H9 (cell line): ENCODE results near the gene COPE. TPM values are rescaled to one million over a fixed set of nuclear protein-coding genes. Genes with fewer than 3 reads are reported as not detected.
A peak's percentile ranks its signal among the peaks of the same experiment; 100 is the strongest.

Experiments used
- DNase-seq: peaks from one replicate; pipeline ENCODE4 v3.0.0-alpha.2; 2017
- H2AFZ ChIP-seq: one replicate; pipeline ENCODE4 v1.6.1; 2013; ENCODE audit warnings: mild to moderate bottlenecking, low read length, control low read depth, moderate library complexity
- H2AK5ac ChIP-seq: 2 replicates; pipeline ENCODE4 v1.6.1; 2013; ENCODE audit warnings: low read length, control low read depth, mixed read lengths; ENCODE audit not compliant: insufficient read length
- H2BK120ac ChIP-seq: one replicate; pipeline ENCODE4 v1.6.1; 2013; ENCODE audit warnings: low read depth, mild to moderate bottlenecking, low read length, control low read depth, inconsistent platforms; ENCODE audit not compliant: poor library complexity, severe bottlenecking
- H2BK12ac ChIP-seq: 2 replicates; pipeline ENCODE4 v1.6.1; 2013; ENCODE audit warnings: low read length, control low read depth, mixed read lengths, low read depth; ENCODE audit not compliant: insufficient read length
- H2BK15ac ChIP-seq: 2 replicates; pipeline ENCODE4 v1.6.1; 2013; ENCODE audit warnings: low read depth, low read length, control low read depth
- H2BK20ac ChIP-seq: one replicate; pipeline ENCODE4 v1.6.1; 2013; ENCODE audit warnings: low read depth, mild to moderate bottlenecking, low read length, control low read depth, inconsistent platforms; ENCODE audit not compliant: poor library complexity, severe bottlenecking
- H2BK5ac ChIP-seq: 2 replicates; pipeline ENCODE4 v1.6.1; 2013; ENCODE audit warnings: low read length, control low read depth, mixed read lengths; ENCODE audit not compliant: insufficient read length
- H3K14ac ChIP-seq: 2 replicates; pipeline ENCODE4 v1.6.1; 2013; ENCODE audit warnings: low read length, control low read depth; ENCODE audit not compliant: insufficient read depth
- H3K18ac ChIP-seq: 2 replicates; pipeline ENCODE4 v1.6.1; 2013; ENCODE audit warnings: low read depth, mild to moderate bottlenecking, mixed read lengths, low read length, control low read depth; ENCODE audit not compliant: insufficient read length
- H3K23ac ChIP-seq: 2 replicates; pipeline ENCODE4 v1.6.1; 2013; ENCODE audit warnings: low read length, control low read depth, mixed read lengths, low read depth; ENCODE audit not compliant: insufficient read length
- H3K23me2 ChIP-seq: 2 replicates; pipeline ENCODE4 v1.6.1; 2013; ENCODE audit warnings: low read depth, mild to moderate bottlenecking, mixed read lengths, low read length, control low read depth; ENCODE audit not compliant: insufficient read length, poor library complexity, severe bottlenecking
- H3K27ac ChIP-seq: 2 replicates; pipeline ENCODE4 v1.5.1; 2013; ENCODE audit warnings: low read length, control low read depth, mixed read lengths, low read depth; ENCODE audit not compliant: insufficient read length
- H3K27me3 ChIP-seq: 2 replicates; pipeline ENCODE4 v1.6.1; 2013; ENCODE audit warnings: low read length, control low read depth, inconsistent platforms; ENCODE audit not compliant: insufficient read depth
- H3K4ac ChIP-seq: 2 replicates; pipeline ENCODE4 v1.6.1; 2013; ENCODE audit warnings: low read depth, mild to moderate bottlenecking, control low read depth, inconsistent platforms, low read length, moderate library complexity
- H3K4me1 ChIP-seq: 2 replicates; pipeline ENCODE4 v1.6.1; 2013; ENCODE audit warnings: low read length, control low read depth, inconsistent platforms; ENCODE audit not compliant: insufficient read depth
- H3K4me2 ChIP-seq: 2 replicates; pipeline ENCODE4 v1.6.1; 2013; ENCODE audit warnings: low read length, control low read depth, mixed read lengths; ENCODE audit not compliant: insufficient read length, insufficient read depth
- H3K56ac ChIP-seq: 2 replicates; pipeline ENCODE4 v1.6.1; 2013; ENCODE audit warnings: low read depth, mild to moderate bottlenecking, mixed read lengths, low read length, control low read depth; ENCODE audit not compliant: insufficient read length
- H3K79me1 ChIP-seq: 2 replicates; pipeline ENCODE4 v1.6.1; 2013; ENCODE audit warnings: low read depth, mild to moderate bottlenecking, moderate library complexity, low read length, control low read depth, inconsistent platforms; ENCODE audit not compliant: insufficient read depth, poor library complexity, severe bottlenecking
- H3K79me2 ChIP-seq: 2 replicates; pipeline ENCODE4 v1.6.1; 2013; ENCODE audit warnings: low read length, control low read depth, inconsistent platforms; ENCODE audit not compliant: insufficient read depth
- H3K9ac ChIP-seq: 2 replicates; pipeline ENCODE4 v1.6.1; 2013; ENCODE audit warnings: low read length, control low read depth, mixed read lengths; ENCODE audit not compliant: insufficient read length; ENCODE audit errors: extremely low read depth
- H3K9me3 ChIP-seq: one replicate; pipeline ENCODE4 v1.6.1; 2013; ENCODE audit warnings: low read depth, low read length, inconsistent platforms; ENCODE audit not compliant: control insufficient read depth
- H3T11ph ChIP-seq: one replicate; pipeline ENCODE4 v1.6.1; 2013; ENCODE audit warnings: mild to moderate bottlenecking, low read length, control low read depth, inconsistent platforms
- H4K20me1 ChIP-seq: one replicate; pipeline ENCODE4 v1.6.1; 2013; ENCODE audit not compliant: control insufficient read depth, insufficient read length, insufficient read depth
- H4K5ac ChIP-seq: 2 replicates; pipeline ENCODE4 v1.6.1; 2013; ENCODE audit warnings: low read depth, mild to moderate bottlenecking, mixed read lengths, low read length, control low read depth; ENCODE audit not compliant: insufficient read length
- H4K8ac ChIP-seq: replicated peaks from 2 replicates; pipeline ENCODE4 v1.6.1; 2013; ENCODE audit warnings: low read length, control low read depth, mixed read lengths, low read depth; ENCODE audit not compliant: insufficient read length
- H4K91ac ChIP-seq: 2 replicates; pipeline ENCODE4 v1.6.1; 2013; ENCODE audit warnings: low read depth, mild to moderate bottlenecking, moderate library complexity, mixed read lengths, low read length, control low read depth; ENCODE audit not compliant: insufficient read length
- H3K27ac Mint-ChIP-seq, 3 experiments: 2 replicates in 2 of 3; 3 replicates in 1 of 3; pipeline ENCODE4 v1.8.0; 2020 to 2021; ENCODE audit warnings: mixed read lengths in 3 of 3, mild to moderate bottlenecking in 1 of 3, moderate library complexity in 1 of 3
- H3K27me3 Mint-ChIP-seq: 2 replicates; pipeline ENCODE4 v1.8.0; 2021; ENCODE audit warnings: low read depth, mild to moderate bottlenecking, moderate library complexity, mixed read lengths
- H3K36me3 Mint-ChIP-seq, 3 experiments: 2 replicates in 2 of 3; 3 replicates in 1 of 3; pipeline ENCODE4 v1.8.0; 2020 to 2021; ENCODE audit warnings: low read depth in 3 of 3, mixed read lengths in 3 of 3; ENCODE audit not compliant: insufficient read depth in 1 of 3
- H3K4me1 Mint-ChIP-seq, 2 experiments: 2 replicates each; pipeline ENCODE4 v1.8.0; 2020; ENCODE audit warnings: mixed read lengths in 2 of 2
- H3K4me3 Mint-ChIP-seq, 2 experiments: 2 replicates in 1 of 2; 3 replicates in 1 of 2; pipeline ENCODE4 v1.8.0; 2020 to 2021; ENCODE audit warnings: mild to moderate bottlenecking in 2 of 2, mixed read lengths in 2 of 2, moderate library complexity in 1 of 2
- H3K9me3 Mint-ChIP-seq, 2 experiments: 2 replicates in 1 of 2; 3 replicates in 1 of 2; pipeline ENCODE4 v1.8.0; 2020; ENCODE audit warnings: mild to moderate bottlenecking in 2 of 2, mixed read lengths in 2 of 2, moderate library complexity in 1 of 2
- WGBS: extraction: QIAGEN DNeasy Blood & Tissue Kit; methylation state at CpG from one replicate; pipeline ENCODE4 v1.1.7; 2013; ENCODE audit warnings: missing lambda C conversion rate, low lambda C conversion rate, mixed read lengths; ENCODE audit not compliant: insufficient read length; ENCODE audit errors: extremely low coverage; 5-methylcytosine and 5-hydroxymethylcytosine counted together
- total RNA-seq: library from RNA; stranded (reverse); gene quantifications from 2 replicates; pipeline ENCODE4 v1.2.1, GENCODE V29; 2021
- TF ChIP-seq, protein P1 (sequence below): fragments of 200-600 bp; sonication (generic); conservative IDR thresholded peaks from 3 replicates; pipeline ENCODE4 v1.8.0; 2021; ENCODE audit warnings: antibody characterized with exemption, mild to moderate bottlenecking

Gene COPE
- total RNA-seq, 1 experiment from 2014 or later = 198 TPM

DNA sequence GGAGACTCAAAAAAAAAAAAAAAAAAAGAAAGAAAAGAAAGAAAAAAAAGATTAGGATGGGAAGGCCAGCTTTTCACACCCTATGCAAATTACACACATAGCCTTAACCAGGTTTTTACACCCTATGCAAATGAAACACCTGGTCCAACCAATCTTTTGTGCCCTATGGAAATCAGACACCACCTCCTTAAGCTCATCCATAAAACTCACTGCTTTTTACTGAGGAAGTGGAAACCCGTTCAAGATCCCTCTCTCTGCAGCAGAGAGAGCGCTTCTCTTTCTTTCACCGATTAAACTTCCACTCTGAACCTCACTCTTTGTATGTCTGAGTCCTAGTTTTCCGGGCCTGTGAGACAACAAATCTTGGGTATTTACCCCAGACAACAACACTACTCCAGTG lies 47.1 kb upstream of the COPE start:
- no peak overlapping the region for H3K14ac ChIP-seq
- WGBS = no CpG with 5 or more reads among the region's 4 CpGs
- H2BK20ac ChIP-seq = no peak overlapping the region
- Mint-ChIP-seq H3K27ac (peak overlapping the region; percentile 10 to 95 (median 70); a peak in 4 of 7 replicates), H3K36me3 (peaks cover 0 to 4% (median 0%) of the 10 kb centered on the region in 3 experiments; a peak in 1 of 7 replicates), H3K4me1 (peaks cover 6 to 25% of the 10 kb centered on the region in 2 experiments), H3K27me3 (peaks cover 14% of the 10 kb centered on the region), H3K9me3 (peaks cover 3 to 4% of the 10 kb centered on the region in 2 experiments; a peak in 3 of 5 replicates), H3K4me3 (no peak overlapping the region)
- no peaks in the 10 kb centered on the region for H3K23me2 ChIP-seq
- H2BK15ac ChIP-seq = no peak overlapping the region
- H3K9ac ChIP-seq = no peak overlapping the region
- no peak overlapping the region for H3K4ac ChIP-seq
- no peak overlapping the region for H3K23ac ChIP-seq
- no peak overlapping the region for H3K27ac ChIP-seq
- no peak overlapping the region for H3K56ac ChIP-seq
- no peak overlapping the region for H3K18ac ChIP-seq
- H2AK5ac ChIP-seq = no peak overlapping the region
- no peak overlapping the region for H3K4me2 ChIP-seq
- H3K79me2 ChIP-seq = no peaks in the 10 kb centered on the region
- H3T11ph ChIP-seq = no peak overlapping the region
- no peak overlapping the region for H4K8ac ChIP-seq
- H4K5ac ChIP-seq = no peak overlapping the region
- H3K9me3 ChIP-seq = no peaks in the 10 kb centered on the region
- no peaks in the 10 kb centered on the region for H3K27me3 ChIP-seq
- H2BK120ac ChIP-seq = no peak overlapping the region
- DNase-seq = peak; percentile 44
- H2BK5ac ChIP-seq = no peak overlapping the region
- no peaks in the 10 kb centered on the region for H4K20me1 ChIP-seq
- TF ChIP-seq, protein P1, sequence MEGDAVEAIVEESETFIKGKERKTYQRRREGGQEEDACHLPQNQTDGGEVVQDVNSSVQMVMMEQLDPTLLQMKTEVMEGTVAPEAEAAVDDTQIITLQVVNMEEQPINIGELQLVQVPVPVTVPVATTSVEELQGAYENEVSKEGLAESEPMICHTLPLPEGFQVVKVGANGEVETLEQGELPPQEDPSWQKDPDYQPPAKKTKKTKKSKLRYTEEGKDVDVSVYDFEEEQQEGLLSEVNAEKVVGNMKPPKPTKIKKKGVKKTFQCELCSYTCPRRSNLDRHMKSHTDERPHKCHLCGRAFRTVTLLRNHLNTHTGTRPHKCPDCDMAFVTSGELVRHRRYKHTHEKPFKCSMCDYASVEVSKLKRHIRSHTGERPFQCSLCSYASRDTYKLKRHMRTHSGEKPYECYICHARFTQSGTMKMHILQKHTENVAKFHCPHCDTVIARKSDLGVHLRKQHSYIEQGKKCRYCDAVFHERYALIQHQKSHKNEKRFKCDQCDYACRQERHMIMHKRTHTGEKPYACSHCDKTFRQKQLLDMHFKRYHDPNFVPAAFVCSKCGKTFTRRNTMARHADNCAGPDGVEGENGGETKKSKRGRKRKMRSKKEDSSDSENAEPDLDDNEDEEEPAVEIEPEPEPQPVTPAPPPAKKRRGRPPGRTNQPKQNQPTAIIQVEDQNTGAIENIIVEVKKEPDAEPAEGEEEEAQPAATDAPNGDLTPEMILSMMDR = no peak
- no peaks in the 10 kb centered on the region for H3K4me1 ChIP-seq
- no peak overlapping the region for H2BK12ac ChIP-seq
- H3K79me1 ChIP-seq = no peaks in the 10 kb centered on the region
- peak overlapping the region; percentile 87 for H2AFZ ChIP-seq
- H4K91ac ChIP-seq = no peak overlapping the region
